DMS53 treated with DMSO at 0.1 percent for 48 hours (cell line): Measurements from ENCODE around the gene UBN2.

Experiments used
- DNase-seq: peaks from one replicate; lab custom pipeline; 2025; ENCODE audit not compliant: unreplicated experiment; lab: John Stamatoyannopoulos, UW

Gene UBN2

GRCh38 chr7:139231513-139232376, 708 bp downstream of the UBN2 start:
- DNase-seq = peak; percentile 18

DNA sequence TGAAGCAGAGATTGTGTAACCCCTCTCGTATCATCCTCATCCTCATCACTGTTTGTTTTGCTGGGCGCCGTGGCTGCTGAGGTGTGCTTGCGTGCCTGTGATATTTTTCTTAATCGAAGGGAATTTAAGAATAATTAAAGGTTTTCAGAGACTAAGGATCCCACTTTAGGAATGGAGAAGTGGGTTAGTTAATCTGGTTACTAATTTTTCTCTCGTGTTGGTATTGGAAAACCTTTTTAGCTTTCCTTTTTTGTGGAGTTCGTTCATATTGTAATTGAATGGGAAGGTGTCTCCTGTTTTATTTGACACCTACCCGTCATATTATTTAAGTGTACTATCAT, 1.3 kb downstream of the UBN2 start:
- DNase-seq = no peak

GRCh38 chr7:139232904-139233303, 1.9 kb downstream of the UBN2 start:
- peak; percentile 4 for DNase-seq

GRCh38 chr7:139241258-139241657, 10.2 kb downstream of the UBN2 start:
- DNase-seq = no peak

- no peak for DNase-seq
These were observed 11.8 kb downstream of the UBN2 start for GRCh38 chr7:139242741-139243281.

DNA sequence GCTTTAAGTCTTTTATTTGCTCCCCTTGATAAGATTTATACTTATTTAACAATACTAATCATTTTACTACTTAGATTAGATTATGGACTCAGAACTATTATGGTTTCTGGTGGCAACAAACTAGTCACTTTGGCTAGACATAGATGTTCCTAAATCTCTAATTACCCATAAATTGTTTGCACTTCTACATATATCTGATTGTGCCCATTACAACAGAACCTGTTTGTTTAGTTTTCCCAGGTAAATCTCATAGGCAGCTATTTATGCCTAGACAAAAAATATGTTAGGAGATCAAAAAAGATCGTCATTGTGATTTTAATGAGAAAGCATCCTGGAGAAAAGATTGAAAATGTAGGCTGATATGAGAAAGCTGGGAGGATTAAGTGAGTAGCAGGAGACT, 14.4 kb downstream of the UBN2 start:
- DNase-seq = no peak

- DNase-seq = no peak
These were observed 15.5 kb downstream of the UBN2 start for GRCh38 chr7:139246494-139246893.

GRCh38 chr7:139246905-139247304, 15.9 kb downstream of the UBN2 start:
- DNase-seq = no peak

DNA sequence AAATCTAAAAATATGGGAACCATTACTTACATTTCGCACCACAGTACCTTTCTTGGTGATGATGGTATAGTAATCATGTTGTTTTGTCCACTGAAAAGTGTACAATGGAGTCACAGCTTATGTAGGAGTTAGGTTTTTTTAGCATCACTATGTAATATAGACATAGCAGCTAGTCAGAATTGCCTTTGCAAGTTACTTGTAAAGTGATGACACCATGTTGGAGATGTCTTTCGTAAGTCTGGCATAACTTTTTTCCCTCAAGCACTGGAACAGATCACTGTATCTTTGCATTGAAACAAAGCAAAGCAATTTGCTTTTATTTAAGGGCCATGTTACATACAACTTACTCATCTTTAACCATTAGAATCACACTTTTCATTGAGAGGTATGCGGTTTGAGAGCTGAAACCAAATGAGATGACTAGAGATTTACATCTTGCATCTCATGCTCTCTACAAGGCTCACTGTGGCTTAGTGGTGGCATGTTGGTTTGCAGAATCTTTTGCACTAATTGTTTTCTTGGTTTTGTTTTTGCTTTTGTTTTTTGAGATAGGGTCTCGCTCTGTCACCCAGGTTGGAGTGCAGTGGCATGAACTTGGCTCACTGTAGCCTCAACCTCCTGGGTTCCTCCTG, 18.3 kb downstream of the UBN2 start:
- DNase-seq = no peak

- DNase-seq = no peak
These were observed 21.4 kb downstream of the UBN2 start for GRCh38 chr7:139252451-139252850.

DNA sequence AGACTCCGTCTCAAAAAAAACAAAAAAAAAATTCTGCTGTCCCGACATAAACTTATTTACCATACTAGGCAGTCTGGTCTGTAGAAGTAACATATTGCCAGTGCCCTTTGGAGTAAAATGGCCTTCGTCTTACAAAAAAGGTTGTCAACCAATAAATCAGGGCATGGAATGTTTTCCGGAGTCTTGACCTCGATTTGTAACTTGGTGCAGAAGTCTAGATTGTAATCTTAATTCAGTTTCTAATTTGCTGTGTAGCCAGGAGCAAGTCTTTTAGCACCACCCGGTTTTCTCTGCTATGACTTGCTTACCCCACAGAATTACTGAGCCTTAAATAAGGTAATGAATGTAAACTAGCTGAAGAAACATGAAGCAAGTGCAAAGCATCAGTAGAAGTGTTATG, 23.2 kb downstream of the UBN2 start:
- no peak for DNase-seq

GRCh38 chr7:139254728-139255127, 23.7 kb downstream of the UBN2 start:
- DNase-seq = no peak

DNA sequence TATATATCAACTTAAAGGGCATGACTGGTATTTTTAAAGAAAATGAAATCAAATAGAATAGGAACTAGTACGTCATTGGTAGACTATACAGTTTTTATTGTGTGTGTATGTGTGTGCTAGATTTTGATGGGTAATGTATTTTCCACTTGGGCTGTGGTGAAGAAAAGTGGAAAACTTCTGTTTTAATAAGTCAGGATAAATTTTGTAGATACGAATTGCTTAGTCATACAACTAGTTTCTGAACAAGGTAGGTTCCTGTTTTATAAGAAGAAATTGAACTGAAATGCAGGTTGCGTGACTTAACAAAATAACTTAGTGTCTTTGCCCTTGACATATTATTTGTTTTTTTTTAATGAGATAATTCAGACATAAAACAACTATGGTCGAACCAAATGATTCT, 24.3 kb downstream of the UBN2 start:
- no peak for DNase-seq

DNA sequence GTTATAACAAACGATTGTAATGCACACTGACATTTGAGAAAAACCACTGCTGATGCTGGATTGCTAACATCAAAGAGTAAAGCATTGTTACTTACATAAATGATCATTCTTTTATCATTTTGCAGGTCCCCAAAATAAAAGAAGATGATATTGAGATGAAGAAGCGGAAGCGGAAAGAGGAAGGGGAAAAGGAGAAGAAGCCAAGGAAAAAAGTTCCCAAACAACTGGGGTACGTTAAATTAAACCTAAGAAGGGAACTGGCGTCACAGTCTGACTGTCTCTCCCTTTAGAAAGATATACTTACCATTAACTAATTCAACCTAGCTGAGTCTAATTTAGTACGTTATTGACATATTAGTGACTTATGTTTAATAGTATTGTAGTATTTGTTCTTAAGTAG, 28.1 kb downstream of the UBN2 start:
- DNase-seq = no peak

- no peak for DNase-seq
These were observed 33.2 kb downstream of the UBN2 start for GRCh38 chr7:139264220-139264619.

- DNase-seq = no peak
These were observed 34.6 kb downstream of the UBN2 start for GRCh38 chr7:139265673-139266072.

DNA sequence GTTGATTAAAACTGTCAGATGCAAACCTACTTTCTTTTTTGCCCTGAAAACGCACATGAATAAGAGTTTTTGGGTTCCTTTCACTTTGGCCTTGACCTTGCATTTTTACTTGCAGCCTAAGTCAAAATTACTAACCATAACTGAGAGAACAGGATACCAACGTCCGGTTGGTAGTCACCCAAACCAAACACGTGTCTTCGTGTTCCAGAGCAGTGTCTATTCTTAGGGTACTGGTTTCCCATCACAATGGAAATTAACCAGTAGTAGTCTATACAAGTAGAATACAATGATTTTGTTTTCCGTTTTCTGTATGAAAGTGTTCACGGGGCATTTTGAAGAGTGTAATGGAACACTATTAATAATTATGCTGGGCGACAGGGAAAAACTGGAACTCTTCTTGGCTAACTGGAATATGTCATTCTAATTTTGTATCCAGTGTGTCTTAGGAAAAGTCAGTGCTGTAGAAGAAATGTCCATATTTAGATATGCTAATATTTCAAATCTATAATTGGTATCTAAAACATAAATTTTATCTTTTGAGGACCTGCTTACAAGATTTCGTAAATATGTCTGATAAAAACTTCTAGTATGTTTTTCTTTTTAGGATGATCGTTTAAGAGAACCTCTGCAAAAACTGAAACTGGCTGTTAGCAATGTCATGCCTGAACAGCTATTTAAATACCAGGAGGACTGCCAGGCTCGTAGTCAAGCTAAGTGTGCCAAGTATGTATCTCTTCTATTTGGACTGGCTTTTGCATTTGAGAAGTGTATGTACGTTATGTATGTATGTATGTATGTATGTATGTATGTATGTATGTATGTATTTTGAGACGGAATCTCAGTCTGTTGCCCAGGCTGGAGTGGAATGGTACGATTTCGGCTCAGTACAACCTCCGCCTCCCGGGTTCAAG, 40.9 kb downstream of the UBN2 start:
- no peak for DNase-seq

DNA sequence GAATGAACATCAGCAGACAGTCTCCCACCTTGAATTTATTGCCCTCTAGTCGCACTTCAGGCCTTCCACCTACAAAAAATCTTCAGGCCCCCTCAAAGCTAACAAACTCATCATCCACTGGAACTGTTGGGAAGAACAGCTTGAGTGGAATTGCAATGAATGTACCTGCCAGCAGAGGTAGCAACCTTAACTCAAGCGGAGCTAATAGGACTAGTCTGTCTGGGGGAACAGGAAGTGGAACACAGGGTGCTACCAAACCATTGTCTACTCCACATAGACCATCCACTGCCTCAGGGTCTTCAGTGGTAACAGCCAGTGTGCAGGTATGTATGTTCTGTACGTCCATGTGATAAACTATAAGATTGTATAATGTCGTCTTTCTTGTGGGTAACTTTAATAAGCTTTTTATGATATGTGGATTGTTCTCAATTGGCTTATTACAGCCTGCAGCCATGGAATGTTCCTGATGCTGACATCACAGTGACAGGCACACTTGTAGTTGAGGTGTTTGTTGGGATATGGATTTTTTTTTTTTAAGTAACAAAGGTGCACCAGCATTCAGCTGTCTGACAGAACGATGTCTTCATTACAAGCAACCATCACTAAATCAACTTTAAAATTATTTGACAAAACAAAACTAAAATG, 53.3 kb downstream of the UBN2 start:
- DNase-seq = no peak

GRCh38 chr7:139286144-139286543, 55.1 kb downstream of the UBN2 start:
- DNase-seq = no peak

DNA sequence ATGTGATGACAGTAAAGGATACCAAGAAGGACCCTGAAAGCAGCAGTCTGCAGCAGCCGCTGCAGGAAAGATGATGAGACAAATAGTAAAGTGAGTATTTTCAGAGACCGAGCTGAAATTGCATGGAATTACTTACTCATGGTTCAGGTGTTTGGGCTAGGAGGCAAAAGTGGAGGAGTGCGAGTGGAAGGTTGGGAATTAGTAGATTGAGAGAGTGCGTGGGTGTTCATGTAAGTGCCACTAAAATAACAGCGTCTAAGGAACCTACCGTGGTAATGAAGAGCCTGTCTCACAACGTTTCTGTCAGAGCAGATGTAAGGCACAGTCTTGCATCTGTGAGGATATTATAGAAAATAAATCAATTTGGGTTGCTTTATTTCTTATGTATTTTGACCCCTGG, 61.8 kb downstream of the UBN2 start:
- no peak for DNase-seq

DNA sequence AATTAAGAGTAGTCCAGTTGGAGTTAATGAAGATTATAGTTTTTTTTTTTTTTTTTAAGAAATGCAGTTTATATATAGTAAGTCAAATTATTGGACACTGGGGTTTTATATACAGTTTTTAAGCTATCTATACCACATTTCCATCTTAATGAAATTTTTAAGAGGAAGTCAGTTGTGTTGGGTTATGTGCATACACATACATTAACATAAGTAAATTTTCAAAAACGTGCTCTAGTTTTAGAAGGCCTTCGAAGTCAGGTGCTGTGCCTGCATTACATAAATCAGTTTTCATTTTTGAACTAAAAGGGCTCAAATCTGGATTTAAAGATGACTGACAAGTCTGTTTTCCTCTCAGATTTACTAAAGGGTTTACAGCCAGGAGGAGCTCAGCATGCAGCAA, 62.5 kb downstream of the UBN2 start:
- no peak for DNase-seq
